ENCODE measurements around the gene CCDC138. TPM values are rescaled to one million over a fixed set of nuclear protein-coding genes. Genes with fewer than 3 reads are reported as not detected.

The CCDC138 gene
- total RNA-seq, 1 experiment from 2014 or later = 14.9 TPM

DNA sequence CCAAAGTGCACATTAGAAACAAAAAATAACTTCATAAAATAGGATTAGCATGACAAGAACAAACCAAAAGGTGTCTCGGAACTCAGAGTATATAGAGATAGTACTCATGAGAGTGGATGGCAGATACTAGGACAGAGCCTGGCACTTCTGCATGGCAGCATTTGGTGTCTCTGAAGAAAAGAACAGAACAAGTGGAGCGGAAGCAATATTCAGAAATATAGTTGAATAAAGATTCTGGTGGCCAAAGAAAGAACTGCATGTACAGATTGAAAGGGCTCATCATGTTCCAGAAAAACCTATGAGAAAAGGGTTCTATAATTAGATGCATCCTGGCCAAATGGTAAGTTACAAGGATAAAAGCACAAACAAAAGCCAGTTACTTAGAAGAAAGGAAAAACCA is 90.9 kb downstream of the CCDC138 start:
- H3K4me1 Mint-ChIP-seq (ENCODE audit: low read depth, unreplicated experiment) = no peaks in the 10 kb centered on the region
- no peaks in the 10 kb centered on the region for H3K36me3 ChIP-seq (ENCODE audit: control insufficient read depth, insufficient read depth, low read length)
- TF ChIP-seq, protein P1, sequence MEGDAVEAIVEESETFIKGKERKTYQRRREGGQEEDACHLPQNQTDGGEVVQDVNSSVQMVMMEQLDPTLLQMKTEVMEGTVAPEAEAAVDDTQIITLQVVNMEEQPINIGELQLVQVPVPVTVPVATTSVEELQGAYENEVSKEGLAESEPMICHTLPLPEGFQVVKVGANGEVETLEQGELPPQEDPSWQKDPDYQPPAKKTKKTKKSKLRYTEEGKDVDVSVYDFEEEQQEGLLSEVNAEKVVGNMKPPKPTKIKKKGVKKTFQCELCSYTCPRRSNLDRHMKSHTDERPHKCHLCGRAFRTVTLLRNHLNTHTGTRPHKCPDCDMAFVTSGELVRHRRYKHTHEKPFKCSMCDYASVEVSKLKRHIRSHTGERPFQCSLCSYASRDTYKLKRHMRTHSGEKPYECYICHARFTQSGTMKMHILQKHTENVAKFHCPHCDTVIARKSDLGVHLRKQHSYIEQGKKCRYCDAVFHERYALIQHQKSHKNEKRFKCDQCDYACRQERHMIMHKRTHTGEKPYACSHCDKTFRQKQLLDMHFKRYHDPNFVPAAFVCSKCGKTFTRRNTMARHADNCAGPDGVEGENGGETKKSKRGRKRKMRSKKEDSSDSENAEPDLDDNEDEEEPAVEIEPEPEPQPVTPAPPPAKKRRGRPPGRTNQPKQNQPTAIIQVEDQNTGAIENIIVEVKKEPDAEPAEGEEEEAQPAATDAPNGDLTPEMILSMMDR (IDR thresholded peaks at IDR 0.05; ENCODE audit: insufficient read depth in 1 of 2, low read depth in 1 of 2, low read length in 1 of 2, severe bottlenecking in 1 of 2, unreplicated experiment in 1 of 2) = peak in 1 of 2 experiments; percentile 25
- no peaks in the 10 kb centered on the region; the same call in 1 of the 2 replicates for H3K9me3 ChIP-seq
- H3K4me3 ChIP-seq (ENCODE audit: low read depth, low read length) = no peak overlapping the region
- peaks cover 7% of the 10 kb centered on the region for H3K36me3 Mint-ChIP-seq (ENCODE audit: insufficient read depth, unreplicated experiment)
- no peak overlapping the region for H3K27ac Mint-ChIP-seq (ENCODE audit: unreplicated experiment)
- DNase-seq = no peak
- POLR2A ChIA-PET = no interaction called here
- H3K9me3 Mint-ChIP-seq (ENCODE audit: unreplicated experiment) = peaks cover 12% of the 10 kb centered on the region
- intact Hi-C loops (cut with micrococcal nuclease; ENCODE audit: unreplicated experiment) = no loop called here
- no peaks in the 10 kb centered on the region for H3K27me3 Mint-ChIP-seq (ENCODE audit: insufficient read depth, unreplicated experiment)
- BruUV-seq (replicated peaks) = no TSS peak
- CTCF ChIA-PET = no interaction called here
- no peaks in the 10 kb centered on the region for H3K4me1 ChIP-seq
- H3K4me3 Mint-ChIP-seq (ENCODE audit: unreplicated experiment) = no peak overlapping the region
- no peaks in the 10 kb centered on the region for H3K27me3 ChIP-seq (replicated peaks; ENCODE audit: control insufficient read depth, insufficient read depth, low read length)

DNA sequence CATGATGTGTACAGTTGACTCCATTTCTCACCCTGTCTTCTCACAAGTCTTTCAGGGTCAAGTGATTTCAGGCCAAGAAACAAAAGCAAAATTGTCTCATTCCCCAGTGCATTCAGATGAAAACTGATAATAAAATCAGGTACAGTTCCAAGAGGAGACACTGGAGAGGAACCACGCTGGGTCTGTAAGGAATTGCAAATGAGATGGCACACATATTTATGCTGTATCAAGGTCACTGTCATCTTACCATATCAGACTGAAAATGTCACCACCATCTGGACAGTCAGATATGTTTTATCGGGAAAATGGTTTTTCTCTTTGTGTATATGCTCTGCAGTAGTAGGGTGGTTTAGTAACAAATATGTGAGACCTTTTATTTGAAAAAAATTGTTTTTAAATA is 91.7 kb downstream of the CCDC138 start:
- Mint-ChIP-seq H3K4me1 (ENCODE audit: low read depth, unreplicated experiment) (no peaks in the 10 kb centered on the region), H3K4me3 (ENCODE audit: unreplicated experiment) (no peak overlapping the region), H3K36me3 (ENCODE audit: insufficient read depth, unreplicated experiment) (peaks cover 4% of the 10 kb centered on the region), H3K27me3 (ENCODE audit: insufficient read depth, unreplicated experiment) (no peaks in the 10 kb centered on the region), H3K9me3 (ENCODE audit: unreplicated experiment) (peaks cover 12% of the 10 kb centered on the region), H3K27ac (ENCODE audit: unreplicated experiment) (no peak overlapping the region)
- no peak overlapping the region for H3K4me3 ChIP-seq (ENCODE audit: low read depth, low read length)
- TF ChIP-seq, protein P1 (IDR thresholded peaks at IDR 0.05; ENCODE audit: insufficient read depth in 1 of 2, low read depth in 1 of 2, low read length in 1 of 2, severe bottlenecking in 1 of 2, unreplicated experiment in 1 of 2) = no peak
- ChIA-PET CTCF (no interaction called here), POLR2A (no interaction called here)
- intact Hi-C loops (cut with micrococcal nuclease; ENCODE audit: unreplicated experiment) = no loop called here
- no peaks in the 10 kb centered on the region for H3K36me3 ChIP-seq (ENCODE audit: control insufficient read depth, insufficient read depth, low read length)
- no peaks in the 10 kb centered on the region for H3K27me3 ChIP-seq (replicated peaks; ENCODE audit: control insufficient read depth, insufficient read depth, low read length)
- H3K4me1 ChIP-seq = no peaks in the 10 kb centered on the region
- no peak for DNase-seq
- H3K9me3 ChIP-seq = no peaks in the 10 kb centered on the region; the same call in 1 of the 2 replicates
- no TSS peak for BruUV-seq (replicated peaks)

DNA sequence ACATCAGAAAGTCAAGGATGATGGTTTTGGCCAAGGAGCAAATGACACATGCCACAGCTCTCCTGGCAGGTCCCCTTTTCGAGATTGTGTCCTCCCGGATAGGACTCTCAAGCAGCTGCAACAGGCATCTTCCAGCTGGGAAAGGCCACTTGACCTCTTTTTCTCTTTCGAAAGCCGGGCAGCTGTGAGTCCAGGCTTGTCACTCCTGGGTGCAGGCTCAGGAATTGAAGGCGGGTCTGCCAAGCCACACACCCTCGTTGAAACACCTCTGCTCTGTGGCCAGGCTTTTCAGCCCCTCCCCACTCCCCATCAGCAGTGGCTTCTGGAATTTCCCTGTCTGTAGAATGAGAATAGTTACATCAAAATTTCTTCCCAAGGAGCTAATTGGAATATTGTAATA is 98.0 kb downstream of the CCDC138 start:
- POLR2A ChIA-PET = no interaction called here
- peaks cover 22% of the 10 kb centered on the region for H3K9me3 Mint-ChIP-seq (ENCODE audit: unreplicated experiment)
- no peak overlapping the region for H3K27ac Mint-ChIP-seq (ENCODE audit: unreplicated experiment)
- peaks cover 5% of the 10 kb centered on the region for H3K4me1 Mint-ChIP-seq (ENCODE audit: low read depth, unreplicated experiment)
- intact Hi-C loops (cut with micrococcal nuclease; ENCODE audit: unreplicated experiment) = no loop called here
- TF ChIP-seq, protein P1 (IDR thresholded peaks at IDR 0.05; ENCODE audit: insufficient read depth in 1 of 2, low read depth in 1 of 2, low read length in 1 of 2, severe bottlenecking in 1 of 2, unreplicated experiment in 1 of 2) = no peak
- BruUV-seq (replicated peaks) = no TSS peak
- no peaks in the 10 kb centered on the region for H3K36me3 ChIP-seq (ENCODE audit: control insufficient read depth, insufficient read depth, low read length)
- H3K4me1 ChIP-seq = no peaks in the 10 kb centered on the region
- H3K27me3 Mint-ChIP-seq (ENCODE audit: insufficient read depth, unreplicated experiment) = no peaks in the 10 kb centered on the region
- no peak overlapping the region for H3K4me3 ChIP-seq (ENCODE audit: low read depth, low read length)
- DNase-seq = peak in 1 of 2 experiments; percentile 22
- H3K4me3 Mint-ChIP-seq (ENCODE audit: unreplicated experiment) = no peak overlapping the region
- no peaks in the 10 kb centered on the region for H3K36me3 Mint-ChIP-seq (ENCODE audit: insufficient read depth, unreplicated experiment)
- peaks cover 9% of the 10 kb centered on the region for H3K9me3 ChIP-seq
- CTCF ChIA-PET = no interaction called here
- no peaks in the 10 kb centered on the region for H3K27me3 ChIP-seq (replicated peaks; ENCODE audit: control insufficient read depth, insufficient read depth, low read length)
